Left colon (tissue), 2 donors: ENCODE data around the gene CFAP20DC. TPM values are rescaled to one million over a fixed set of nuclear protein-coding genes. Genes with fewer than 3 reads are reported as not detected.
"Not testable (repeated sequence)": the region's sequence is repeated elsewhere in the genome, so short reads cannot be mapped to it uniquely, and the experiment has no call there.

Source experiments
- ATAC-seq: fragments of 200-7000 bp; cut with Tn5 transposase; one replicate; pipeline ENCODE4 v1.9.1; 2020; ENCODE audit warnings: mild to moderate bottlenecking, moderate library complexity
- DNase-seq, 2 donors: peaks; one replicate each; pipeline ENCODE4 v3.0.0-alpha.2; 2020
- intact Hi-C, 2 donors: fragments of 100-400 bp; cut with DNase I in 1 of 2; cut with micrococcal nuclease in 1 of 2; formaldehyde crosslinking; loops; one replicate each; pipeline versions ENCODE4 v1.11.2 to v1.14.0; 2022; cut with DNase I, micrococcal nuclease
- total RNA-seq, 2 donors: library from RNA; stranded (reverse); fragmentation: NEBNext Ultra II Directional; extraction: Animal tissue kit (Norgen Biotek cat#: 25700); gene quantifications; one replicate each; pipeline ENCODE4 v1.2.1, GENCODE V29; 2021
- donor health status: DM: no; HTN: no; CAD: no.
- donor health status: DM: yes; HTN: yes; CAD: no.

Gene CFAP20DC
- total RNA-seq, 2 donors from 2014 or later, result 0.98 to 1.6 TPM

DNA sequence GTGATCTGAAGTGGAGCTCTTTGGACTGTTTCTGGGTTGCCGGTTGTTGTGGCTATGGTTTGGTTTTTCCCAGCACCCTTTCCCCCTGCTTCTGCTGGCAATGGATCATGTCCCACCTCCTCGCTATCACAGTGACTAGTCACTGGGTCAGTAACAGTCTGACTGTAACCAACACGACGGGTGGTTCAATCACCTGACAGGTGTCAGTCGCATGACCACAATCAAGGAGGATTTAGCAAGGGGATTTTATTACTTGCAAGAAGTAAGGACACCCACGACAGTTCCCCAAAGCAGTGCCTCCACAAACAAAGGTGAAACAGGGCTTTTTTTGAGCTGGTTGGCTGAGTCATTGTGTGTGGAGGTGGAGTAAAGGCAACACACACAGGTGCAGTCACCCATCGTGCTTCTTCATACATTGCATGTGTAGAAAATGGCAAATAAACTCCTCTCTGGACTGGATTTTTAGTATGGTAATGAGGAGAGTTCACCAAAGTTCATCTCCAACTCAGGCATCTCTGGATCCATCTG is 324.4 kb downstream of the CFAP20DC start:
- ATAC-seq (no peak), DNase-seq (no peak)
- intact Hi-C loops, result no loop called here

DNA sequence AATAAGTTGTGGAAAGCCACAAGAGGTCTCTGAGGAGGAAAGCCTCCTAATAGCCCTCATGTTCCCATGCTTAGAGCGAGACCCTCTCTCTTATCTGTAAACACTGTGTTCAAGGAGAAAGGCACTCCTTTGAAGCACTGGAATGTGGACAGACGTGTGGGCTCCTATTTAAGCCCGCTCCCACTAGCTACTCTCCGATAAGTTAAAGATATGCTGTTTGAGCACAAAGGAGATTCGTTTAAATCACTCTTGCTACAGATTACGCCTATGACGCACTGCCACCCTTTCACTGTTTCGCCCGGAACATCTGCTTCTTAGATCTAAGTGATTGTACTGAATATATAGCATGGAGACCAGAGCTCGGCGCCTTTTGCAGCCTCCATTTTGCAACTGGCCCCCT is 325.5 kb downstream of the CFAP20DC start:
- intact Hi-C loops, result no loop called here
- no peak for ATAC-seq
- DNase-seq, result no peak

DNA sequence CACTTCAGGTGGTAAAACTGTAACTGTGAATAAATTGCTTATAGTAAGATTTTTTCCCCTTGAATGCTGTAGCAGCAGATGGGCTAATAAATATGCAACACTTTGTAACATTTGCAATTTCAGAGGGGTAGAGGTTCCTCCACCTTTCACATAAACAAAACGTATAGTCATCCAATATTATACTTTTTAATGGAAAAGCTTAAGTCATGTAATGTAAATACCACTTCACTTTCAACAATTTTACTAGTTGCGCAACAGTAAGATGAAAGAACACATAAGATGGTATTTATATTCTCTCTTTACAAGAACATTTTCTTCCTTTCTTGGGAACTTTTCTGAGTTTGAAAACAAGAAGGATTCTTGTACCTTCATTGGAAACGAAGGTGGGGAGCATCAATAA is 326.7 kb downstream of the CFAP20DC start:
- intact Hi-C loops, result no loop called here
- no peak for ATAC-seq
- no peak for DNase-seq

DNA sequence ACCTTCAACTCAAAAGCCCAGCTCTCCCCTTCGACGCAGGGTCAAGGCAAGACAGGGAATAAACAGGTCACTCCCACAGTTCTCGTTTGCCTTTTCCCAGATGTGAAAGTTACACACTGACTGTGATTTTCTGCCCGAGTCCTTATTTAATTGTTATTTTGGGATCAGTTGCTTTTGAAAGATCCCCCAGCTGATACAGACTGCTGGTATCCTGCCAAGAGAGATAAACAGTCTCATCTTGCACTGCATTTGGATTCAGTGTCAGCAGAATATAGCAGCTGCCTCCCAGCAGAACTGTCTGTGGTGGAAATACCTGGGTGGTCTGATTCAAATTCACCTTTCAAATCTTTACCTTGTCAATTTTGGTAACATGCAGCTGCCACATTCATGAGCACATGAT is 327.3 kb downstream of the CFAP20DC start:
- ATAC-seq (no peak), DNase-seq (no peak)
- intact Hi-C loops, result no loop called here

DNA sequence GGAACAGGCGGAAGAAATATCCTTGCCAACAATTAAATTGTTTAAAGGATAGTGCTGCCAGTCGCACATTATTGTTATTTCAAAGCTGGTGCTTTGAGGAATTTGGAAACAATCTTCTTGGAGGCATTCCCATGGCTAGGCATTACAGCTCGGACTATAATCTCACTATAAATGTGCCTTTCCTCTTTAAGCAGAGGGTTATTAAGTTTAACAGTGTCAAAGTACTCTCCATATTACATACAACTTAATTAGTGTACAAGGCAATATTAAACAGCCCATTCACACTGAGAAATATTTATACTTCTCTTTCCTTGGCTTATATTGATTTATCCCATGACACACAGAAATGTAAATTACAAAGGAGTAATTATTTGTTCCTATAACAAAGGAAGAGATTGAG is 329.3 kb downstream of the CFAP20DC start:
- ATAC-seq (peak; percentile 92), DNase-seq (no peak)
- intact Hi-C loops, result no loop called here

DNA sequence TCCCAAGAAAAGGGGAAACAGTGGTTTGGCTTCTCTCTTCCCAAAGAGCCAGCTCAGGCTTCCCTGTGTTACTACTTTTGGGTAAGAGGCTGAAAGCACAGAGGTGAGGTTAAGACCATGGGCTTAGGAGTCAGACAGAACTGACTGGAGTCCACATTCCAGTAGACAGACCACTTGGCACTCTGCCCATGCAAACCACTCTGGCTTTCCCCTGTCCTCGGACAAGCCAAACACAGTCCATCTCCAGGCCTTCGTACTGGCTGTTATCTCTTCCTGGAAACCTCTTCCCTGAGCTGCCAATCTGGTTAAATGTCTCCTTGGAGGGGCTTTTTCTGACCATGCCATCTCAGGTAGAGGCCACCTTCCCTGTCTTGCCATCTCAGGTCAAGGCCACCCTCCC is 330.1 kb downstream of the CFAP20DC start:
- ATAC-seq (peak; percentile 7), DNase-seq (no peak)
- intact Hi-C loops, result no loop called here

DNA sequence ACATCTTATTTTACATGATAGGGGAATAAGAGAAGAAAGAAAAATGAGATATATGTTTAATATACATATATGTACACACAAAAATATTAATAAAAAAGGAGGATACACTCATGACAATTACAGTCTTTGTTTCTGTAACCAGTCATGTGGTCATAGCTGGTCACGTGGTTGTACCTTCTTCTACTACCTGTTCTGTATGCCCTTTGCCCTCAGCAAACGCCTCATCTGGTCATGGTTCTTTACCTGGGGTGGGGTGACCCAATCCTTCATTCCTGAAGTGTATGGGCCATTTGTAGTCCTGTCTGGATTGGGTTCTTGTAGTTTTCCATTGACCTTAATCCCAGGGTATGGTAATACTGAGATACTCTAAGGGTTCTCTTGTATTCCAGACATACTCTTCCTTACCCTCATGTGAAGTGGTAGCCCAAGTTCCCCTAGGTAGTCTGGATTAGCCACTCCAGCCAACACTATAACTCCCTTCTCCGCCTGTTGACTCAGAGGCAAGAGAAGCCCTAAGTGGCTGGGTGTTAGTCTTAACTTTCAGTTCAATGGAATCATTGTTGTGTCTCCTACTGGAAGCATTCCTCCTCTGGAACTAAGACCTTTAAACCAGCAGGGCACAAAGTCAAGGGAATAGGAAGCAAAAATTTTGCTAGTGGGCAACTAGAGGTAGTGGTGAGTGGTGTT is 336.0 kb downstream of the CFAP20DC start:
- DNase-seq (no peak), ATAC-seq (peak; percentile 88)
- intact Hi-C loops, result no loop called here

DNA sequence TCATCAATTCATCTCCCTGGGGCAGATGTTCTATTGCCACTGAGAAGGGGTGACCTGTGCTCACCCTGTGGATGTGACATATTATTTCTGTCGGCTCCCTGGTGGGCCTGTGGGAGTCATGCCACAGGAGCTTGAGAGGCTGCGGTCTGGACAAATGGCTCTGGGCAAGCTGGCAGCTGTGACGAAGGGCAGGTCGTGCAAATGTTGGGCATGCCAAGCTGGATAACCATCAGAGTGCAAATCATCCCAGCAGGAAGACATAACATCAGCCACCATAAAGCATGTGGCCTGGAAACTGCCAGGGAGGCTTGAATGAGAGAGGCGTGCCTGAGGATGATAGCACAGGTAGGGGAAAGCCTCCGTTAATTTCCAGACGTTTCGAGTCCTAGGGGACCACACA is 338.0 kb downstream of the CFAP20DC start:
- DNase-seq, result no peak
- no peak for ATAC-seq
- intact Hi-C loops, result no loop called here

DNA sequence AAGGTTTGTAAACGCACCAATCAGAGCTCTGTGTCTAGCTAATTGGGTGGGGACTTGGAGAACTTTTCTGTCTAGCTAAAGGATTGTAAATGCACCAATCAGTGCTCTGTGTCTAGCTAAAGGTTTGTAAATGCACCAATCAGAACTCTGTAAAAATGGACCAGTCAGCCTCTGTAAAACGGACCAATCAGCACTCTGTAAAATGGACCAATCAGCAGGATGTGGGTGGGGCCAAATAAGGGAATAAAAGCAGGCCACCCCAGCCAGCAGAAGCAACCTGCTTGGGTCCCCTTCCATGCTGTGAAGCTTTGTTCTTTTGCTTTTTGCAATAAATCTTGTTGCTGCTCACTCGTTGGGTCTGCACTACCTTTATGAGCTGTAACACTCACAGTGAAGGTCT is 340.8 kb downstream of the CFAP20DC start:
- ATAC-seq, intact Hi-C loops, DNase-seq: not testable (repeated sequence)

DNA sequence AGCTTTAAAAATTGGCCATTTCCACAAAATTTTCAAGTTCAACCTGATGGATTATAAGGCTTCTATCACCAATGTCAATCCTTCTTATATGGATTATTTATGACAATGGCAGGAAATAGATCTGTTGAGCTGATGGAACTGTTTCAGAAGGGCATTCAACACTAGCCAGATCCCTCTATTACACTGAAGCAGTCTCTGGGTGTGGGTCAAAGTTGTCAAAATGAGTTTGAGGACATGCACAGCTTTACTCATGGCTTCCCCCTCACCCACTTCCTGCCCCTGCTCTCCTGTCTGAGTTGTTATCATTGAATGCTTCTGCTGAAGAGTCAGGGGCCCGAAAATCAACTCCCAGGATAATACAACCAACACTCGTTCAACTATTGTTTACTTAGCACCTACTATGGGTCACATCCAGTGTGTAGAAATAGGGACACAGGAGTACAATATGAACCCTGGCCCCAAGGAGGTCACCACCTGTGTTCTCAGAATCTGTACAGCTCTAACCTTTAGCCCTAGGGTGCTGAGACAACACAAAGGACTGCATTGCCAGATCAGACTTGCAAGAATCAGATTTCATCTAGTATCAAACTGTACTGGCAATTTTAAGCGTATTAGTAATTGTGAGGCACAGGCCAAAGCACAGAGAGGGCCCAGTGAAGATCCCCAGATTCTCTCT is 341.6 kb downstream of the CFAP20DC start:
- no peak for DNase-seq

DNA sequence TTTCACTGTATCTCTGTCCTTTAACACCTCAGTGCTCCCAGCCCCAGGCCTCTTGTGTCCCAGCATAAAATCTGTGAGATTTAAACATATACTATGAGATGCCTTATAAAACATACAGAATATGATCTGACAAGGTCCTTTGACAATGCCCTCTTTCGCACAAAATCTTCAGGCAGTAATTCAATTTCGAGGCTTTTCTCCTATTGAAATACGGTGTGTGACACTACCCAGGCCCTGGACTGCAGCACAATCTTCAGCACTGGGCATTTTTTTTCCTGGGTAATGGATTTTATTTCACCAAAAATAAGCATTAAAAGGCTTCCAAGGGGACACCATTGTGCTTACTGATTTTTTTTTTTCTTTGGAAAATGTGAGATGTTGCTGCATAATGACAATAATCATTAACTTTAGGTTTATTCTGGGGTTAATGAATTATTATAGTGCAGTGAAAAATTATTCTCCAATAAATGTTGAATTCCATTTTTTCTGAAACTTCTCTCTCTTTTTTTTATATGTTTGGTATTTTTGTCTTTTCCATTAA is 342.4 kb downstream of the CFAP20DC start:
- ATAC-seq, result no peak
- intact Hi-C loops, result no loop called here
- no peak for DNase-seq

More for the DNA sequence above, 341.6 kb downstream of the CFAP20DC start:
- ATAC-seq, result no peak
- intact Hi-C loops, result no loop called here

DNA sequence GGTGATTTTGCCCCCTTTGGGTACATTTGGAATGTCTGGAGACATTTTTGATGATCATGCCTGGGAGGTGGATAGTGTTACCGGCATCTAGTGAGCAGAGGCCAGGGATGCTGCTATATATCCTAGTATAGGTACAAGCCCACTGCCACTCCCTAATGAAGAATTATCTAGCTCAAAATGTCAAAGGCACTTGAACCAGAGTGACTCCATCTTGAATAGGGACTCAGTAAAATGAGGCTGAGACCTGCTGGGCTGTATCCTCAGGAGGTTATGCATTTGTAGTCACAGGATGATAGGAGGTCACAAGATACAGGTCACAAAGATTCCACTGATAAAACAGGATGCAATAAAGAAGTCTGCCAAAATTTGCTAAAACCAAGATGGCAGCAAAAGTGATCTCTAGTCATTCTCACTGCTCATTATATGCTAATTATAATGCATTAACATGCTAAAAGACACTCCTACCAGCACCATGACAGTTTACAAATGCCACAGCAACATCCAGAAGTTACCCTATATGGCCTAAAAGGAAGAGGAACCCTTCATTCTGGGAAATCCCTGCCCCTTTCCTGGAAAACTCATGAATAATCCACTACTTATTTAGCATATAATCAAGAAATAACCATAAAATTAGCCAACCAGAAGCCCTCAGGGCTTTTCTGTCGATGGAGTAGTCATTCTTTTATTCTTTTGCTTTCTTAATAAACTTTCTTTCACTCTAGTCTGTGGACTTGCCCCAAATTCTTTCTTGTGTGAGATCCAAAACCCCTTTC is 343.2 kb downstream of the CFAP20DC start:
- intact Hi-C loops, result no loop called here
- DNase-seq, result no peak
- ATAC-seq, result no peak

DNA sequence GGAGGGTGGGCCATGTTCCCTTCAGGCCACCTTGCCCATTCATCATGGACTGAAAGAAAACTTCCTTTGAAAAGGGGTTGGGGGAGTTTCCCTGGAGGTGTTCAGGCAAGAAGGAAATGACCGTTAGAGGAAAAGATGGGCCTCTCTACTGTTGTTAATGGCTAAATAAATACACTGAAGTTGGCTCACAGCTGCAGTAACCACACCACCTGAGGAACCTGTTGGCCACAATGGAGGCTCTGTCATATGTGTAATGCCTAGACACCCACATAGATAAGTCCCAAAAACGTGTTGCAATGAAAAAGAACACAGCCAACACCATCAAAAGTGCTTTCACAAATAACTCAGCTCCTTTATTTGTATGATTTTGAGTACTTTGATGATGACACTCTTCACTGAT is 345.1 kb downstream of the CFAP20DC start:
- DNase-seq, result no peak
- intact Hi-C loops, result no loop called here
- peak; percentile 79 for ATAC-seq

DNA sequence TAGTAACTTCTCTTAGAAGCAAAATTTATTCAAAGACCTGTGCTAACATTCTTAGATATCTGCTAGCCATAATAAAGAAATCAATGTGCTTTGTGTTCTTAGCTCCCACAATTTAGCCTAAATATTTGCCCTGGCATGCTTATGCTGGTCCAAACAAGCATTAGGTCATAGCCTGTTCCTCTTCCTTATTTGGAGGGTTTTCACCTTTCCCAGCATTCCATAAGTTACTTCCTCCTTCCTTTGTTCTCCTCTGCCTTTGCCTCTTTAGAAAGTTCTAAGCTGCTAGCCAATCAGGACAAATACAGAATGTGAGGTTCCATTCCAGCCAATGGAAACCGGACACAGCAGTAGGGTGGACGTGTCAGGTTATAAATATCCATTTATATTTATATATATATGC is 345.5 kb downstream of the CFAP20DC start:
- DNase-seq, intact Hi-C loops: not testable (repeated sequence)
- peak; percentile 40 for ATAC-seq

DNA sequence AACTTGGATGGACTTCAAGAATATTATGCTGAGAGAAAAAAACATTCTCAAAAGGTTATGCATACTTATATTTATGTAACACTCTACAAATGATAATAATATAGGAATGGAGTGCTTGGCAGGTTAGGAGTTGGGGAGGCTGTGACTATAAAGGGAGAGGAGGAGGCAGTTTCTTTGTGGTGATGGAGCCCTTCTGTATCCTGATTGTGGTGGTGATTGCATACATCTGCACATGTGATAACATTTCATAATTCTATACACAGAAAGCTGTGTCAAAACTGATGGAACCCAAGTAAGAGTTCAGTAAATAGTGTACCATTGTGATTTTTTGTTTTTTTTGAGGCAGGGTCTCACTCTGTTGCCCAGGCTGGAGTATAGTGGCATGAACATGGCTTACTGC is 351.6 kb downstream of the CFAP20DC start:
- ATAC-seq (peak; percentile 3), DNase-seq (no peak)
- intact Hi-C loops, result no loop called here

DNA sequence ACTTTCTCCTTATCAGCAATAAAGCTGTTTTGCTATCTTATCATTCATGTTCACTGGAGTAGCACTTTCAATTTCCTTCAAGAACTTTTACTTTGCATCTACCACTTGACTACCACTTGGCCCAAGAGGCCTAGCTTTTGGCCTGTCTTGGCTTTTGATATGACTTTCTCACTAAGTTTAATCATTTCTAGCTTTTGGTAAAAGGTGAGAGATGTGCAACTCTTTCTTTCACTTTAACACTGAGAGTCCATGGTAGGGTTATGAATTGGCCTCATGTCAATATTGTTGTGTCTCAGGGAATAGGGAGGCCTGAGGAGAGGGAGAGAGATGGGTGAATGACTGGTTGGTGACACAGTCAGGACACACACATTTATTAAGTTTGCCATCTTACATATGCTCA is 352.3 kb downstream of the CFAP20DC start:
- intact Hi-C loops, result no loop called here
- ATAC-seq (no peak), DNase-seq (no peak)

DNA sequence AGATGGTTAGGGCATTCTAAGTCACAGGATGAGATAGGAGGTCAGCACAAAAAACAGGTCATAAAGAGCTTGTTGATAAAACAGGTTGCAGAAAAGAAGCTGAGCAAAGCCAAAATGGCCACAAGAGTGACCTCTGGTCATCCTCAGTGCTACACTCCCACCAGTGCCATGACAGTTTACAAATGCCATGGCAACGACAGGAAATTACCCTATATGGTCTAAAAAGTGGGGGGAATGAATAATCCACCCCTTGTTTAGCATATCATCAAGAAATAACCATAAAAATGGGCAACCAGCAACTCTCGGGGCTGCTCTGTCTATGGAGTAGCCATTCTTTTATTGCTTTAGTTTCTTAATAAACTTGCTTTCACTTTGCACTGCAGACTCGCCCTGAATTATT is 353.0 kb downstream of the CFAP20DC start:
- intact Hi-C loops, DNase-seq: not testable (repeated sequence)
- peak; percentile 18 for ATAC-seq

DNA sequence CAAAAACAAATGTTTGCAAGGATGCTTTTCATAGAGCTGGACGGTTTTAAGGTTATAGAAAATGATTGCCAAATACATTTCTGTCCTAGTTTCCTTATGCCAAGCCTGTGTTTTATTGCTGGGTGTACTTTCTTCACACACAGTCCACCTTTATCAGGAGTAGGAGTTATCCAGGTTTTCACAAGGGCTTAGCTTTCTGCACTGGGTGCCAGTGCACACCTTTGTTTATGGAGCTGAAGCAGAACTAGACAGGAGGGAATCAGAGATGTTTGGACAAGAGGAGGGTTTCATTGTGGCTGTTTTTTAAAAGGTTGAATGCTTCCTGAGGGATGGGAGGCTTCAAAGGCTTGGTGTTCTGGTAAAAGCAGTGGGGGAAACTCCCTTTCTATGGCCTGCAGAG is 353.7 kb downstream of the CFAP20DC start:
- peak in 1 of 2 donors; percentile 67 for DNase-seq
- peak; percentile 92 for ATAC-seq
- intact Hi-C loops, result no loop called here

DNA sequence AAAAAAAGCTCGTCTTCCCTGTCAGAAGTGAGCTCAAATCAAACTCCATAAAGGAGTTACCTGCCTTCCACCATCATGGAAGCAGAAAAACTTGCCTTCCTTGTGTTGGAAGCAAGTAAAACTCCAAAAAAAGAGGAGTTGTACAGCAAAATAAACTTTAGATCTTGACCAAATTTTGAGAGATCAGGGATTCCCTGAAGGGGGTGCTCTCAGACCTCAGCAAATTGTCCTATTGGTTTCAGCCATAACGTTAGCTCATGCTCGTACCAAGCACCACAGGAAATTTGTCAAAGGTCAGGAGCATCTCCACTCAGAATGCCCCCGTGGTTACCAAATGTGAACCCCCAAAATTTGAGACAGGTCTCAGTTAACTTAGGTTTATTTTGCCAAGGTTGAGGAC is 354.5 kb downstream of the CFAP20DC start:
- DNase-seq, ATAC-seq, intact Hi-C loops: not testable (repeated sequence)
